NK-92 (cell line): Measurements from ENCODE around the gene CORO7.

ENCODE experiments used
- DNase-seq: peaks from one replicate; lab custom pipeline; 2025; ENCODE audit not compliant: unreplicated experiment; lab: John Stamatoyannopoulos, UW

The CORO7 gene

DNA sequence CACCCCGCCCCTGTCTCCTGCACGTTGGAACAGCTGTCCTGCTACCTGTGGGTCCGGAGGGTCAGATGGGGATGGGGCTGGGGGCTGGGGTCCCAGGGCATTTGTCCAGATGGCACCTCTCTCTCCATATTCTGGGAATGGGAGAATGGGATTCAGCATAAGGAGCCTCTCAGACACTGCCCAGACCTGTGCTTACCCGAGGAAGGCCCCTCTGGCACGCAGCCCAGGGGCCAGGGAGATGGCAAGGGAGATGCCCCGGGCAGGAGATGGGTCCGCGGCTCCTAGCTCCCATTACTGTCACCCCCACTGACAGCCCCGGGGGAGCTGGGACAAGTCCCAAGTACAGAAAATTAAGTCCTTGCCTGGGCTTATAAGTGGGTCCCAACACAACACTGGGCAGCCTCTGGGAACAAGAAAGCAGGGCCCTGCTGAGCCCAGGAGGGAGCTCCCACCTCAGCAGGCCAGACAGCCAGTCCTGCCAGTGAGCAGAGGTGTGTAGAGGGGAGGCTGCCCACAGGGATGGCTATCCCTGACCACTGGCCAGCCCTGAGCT, 43.0 kb downstream of the CORO7 start:
- DNase-seq = no peak

DNA sequence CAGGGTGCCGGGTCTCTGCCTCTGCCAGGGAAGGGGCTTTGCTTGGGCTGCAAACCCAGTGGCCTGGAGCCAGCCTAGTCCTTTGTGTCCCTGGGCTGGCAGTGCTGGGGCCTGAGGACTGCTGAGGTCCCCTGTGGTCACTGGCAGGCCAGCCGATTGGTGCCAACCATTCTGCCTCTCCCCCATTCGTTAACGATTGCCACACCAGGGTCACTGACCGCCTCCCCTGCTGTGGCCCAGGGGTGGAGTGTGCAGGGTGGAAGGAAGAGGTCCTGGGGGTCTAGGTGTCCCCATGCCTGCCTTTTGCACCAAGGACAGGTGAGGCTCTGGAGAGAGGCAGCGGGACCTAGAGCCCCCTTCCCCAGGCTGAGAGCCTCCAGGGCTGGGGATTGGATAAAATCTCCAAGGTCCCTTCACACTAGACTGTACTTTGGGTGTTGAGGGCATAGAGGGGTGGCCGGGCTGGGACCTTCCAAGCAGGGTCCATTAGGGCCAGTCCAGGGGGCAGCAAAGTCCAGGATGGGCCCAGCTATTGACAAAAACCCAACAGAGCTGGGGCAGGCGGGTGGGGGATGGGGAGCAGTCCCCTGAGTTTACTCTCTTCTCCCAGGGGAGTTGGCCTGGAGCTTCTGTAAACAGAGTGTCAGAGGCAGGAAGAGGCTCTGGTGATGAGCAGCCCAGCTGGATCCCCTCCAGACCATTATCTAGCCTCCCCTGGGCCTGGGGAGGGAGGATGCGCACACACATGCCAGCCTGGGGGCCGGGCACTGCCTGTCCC, 43.6 kb downstream of the CORO7 start:
- DNase-seq = no peak

DNA sequence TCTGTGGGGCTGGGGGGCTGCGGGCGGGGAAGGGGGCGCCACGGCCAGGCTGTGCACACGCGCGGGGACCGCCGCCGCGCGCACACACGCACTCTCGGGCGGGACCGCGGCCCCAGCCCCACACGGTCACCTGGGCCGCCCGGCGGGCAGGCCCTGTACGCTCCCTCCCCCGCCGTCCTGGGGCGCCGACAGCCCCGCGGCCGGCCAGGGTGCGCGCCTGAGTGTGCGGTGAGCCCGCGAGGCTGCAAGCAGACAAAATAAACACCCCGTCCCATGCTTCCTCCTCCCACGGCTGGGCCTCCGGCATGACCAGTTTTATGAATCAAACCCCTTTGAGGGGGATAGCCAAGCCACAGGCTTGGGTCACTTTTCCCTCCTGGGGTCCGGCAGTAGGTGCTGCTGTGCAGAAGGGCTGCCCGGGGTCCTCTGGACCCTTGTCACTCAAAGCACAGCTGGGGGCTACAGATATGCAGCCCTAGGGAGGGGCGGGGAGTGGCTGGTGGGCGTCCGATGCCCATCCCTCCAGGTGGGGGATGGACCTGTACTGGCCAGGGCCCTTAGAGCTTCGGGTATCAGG, 44.3 kb downstream of the CORO7 start:
- no peak for DNase-seq

DNA sequence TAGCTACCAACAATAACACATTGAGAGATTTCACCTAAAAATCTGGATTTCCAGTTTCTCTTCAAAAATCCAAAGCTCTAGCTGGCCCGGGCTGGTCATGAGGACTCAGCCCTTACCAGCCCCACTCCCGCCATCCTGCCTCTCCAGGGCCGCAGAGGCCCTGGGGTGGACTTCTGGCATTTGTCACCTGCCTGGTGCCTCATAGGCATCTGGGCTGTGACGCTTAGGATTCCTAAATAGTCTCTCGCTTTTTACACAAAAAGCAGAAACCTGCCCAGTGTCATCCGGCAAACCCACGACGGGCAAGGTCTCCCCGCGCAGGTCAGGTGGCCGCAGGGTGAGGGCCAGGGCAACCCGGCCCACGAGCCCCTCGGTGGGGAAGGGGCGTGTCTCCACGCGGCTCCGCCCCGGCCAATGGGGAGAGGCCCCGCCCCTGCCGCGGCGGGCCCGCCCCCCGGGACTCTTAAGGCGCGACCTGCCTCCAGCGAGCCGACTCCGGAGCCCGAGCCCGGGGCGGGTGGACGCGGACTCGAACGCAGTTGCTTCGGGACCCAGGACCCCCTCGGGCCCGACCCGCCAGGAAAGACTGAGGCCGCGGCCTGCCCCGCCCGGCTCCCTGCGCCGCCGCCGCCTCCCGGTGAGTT, 44.9 kb downstream of the CORO7 start, which contains the start of gene VASN:
Gene VASN (plus strand): TSS at position 492 of the 644 bp plus-strand sequence. CDS start 9,030 bp downstream, outside the sequence.
- no peak for DNase-seq

DNA sequence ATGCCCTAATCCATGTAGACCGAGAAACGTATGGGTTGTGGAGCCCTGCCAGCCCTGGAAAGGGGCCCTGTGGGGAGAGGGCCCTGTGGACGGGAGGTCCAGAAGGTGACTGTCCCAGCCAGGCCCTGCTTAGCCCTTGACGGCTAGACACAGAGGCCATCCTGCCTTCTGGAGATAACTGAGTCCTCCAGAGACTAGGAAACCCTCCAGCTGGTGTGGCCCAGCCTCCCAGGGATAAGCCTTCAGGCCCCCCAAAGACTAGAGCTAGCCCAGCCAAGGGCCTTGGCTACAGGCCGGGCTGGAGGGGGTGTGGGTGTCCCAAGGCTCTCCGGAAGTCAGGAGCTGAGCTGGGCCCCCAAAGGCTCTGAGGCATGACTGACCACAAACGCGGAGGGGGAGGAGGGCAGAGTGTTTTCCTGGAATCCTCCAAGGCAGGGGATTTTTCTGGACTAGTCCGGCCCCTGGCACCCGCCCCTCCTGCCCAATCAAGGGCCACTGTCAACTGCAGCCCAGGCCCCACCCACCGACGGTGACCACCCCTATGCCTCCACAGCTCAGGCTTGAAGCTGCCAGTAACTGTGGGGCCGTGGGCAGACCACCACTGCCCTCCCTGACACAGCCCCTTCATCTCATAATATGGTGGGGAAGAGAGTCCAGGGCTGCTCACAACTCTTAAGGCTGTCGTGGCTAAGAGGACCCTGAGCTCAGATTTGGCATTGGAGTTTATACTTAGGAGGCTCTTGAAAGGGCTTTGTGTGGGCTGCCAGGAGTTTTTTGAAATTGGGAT, 45.6 kb downstream of the CORO7 start:
- no peak for DNase-seq

DNA sequence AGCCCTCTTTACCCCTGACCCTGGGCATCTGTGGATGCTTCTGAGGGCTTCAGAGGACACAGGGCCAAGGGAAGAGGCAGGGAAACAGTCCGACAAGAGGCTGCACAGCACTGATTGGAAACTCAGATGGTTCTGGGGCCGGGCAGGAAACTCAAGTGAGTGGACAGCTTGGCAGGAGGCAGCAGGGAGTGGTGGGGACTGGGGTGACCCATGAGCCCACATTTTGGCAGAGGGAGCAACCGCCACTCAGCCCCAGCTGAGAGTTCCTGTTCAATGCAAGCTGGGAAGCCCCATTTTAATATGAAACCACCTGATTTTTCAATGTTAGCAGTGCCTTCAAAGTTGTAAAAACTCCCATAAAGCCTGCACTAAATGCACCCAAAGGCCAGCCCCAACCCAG, 46.2 kb downstream of the CORO7 start:
- no peak for DNase-seq

DNA sequence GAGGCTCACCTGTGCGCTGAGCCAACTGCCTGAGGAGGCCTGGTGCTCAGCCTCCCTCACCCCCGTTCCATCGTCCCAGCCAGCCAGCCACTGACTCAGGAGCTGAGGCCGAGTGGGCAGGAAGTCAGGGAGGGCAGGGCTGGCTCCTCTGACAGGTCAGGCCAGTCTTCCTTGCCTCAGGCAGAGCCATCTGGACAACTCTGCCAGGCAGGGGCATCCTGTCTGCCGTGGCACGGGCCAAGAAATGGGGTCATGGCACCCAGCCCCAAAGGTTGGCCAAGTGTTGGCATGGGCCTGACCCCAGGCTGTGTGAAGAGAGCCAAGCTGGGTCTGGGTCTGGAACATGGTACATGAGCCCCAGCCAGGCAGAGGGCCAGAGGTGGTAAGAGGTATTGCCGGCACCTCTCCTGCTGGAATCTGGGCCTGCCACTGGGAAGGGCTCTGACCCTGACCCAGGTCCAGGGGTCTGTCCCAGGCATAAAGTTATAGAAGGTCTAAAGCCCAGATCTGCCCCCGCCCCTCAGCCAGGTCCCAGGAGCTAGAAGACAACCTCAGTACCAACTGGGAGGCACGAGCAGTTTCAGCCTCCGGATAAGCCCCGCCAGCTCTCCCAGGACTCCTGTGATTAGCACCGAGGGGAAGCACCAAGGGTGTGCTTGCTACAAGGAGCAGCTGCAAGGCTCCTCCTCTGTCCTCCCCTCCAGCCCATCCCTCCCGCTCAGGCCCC, 47.2 kb downstream of the CORO7 start:
- no peak for DNase-seq

DNA sequence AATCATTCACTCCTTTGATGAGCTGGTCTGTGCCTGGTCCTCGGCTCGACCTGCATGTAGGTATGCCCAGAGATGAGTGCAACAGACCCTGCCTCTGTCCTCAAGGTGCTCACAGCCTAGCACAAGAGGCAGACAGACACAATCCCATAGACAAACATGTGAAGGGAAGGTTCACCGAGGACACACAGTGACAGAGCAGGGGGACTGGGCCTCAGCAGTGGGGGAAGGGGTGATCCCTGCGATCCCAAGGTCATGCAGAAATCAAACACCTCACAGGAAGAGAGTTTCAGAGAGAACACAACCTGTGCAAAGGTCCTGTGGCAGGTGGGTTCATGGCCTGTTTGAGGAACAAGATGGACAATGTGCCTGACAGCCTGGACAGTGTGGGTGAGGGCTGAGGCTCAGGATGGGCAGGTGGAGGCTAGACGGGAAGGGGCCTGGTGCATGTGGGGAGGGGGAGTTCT, 49.0 kb downstream of the CORO7 start:
- DNase-seq = no peak

DNA sequence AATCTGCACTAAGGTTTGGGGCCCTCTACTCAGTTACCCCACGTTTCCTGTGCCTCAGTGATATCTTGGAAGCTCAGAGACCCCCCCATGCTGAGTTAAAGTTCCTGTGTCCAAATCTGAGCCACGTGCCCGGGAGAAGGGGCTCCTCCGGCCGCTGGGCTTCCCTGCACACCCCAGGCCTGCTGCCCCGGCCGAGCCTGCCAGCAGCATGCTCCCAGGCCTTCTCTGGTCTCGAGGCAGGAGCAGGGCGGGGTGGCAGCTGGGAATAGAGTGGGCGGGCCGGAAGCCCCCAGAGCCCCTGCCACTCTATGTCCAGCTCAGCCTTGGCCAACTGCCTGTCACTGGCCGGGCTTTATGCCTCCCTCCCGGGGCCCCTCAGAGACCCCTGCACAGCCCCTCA, 50.4 kb downstream of the CORO7 start:
- no peak for DNase-seq

DNA sequence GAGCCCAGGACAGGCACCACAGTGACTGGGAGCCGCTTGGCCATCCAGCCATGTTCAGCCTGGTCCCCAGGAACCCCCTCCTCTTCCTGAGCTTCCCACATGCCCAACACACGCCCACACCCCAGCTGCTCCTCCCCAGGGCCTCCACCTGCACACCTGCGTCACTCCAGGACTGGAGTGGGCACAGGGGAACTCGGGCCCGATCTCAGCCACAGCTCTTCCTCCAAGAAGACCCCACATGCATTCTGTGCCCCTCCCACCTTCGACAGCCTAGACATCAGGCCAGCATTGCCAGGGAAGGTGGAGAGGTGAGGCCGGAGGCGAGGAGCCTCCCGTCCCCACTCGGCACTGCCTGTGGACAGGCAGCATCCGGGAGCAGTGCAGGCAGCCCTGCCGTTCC, 50.8 kb downstream of the CORO7 start:
- no peak for DNase-seq

DNA sequence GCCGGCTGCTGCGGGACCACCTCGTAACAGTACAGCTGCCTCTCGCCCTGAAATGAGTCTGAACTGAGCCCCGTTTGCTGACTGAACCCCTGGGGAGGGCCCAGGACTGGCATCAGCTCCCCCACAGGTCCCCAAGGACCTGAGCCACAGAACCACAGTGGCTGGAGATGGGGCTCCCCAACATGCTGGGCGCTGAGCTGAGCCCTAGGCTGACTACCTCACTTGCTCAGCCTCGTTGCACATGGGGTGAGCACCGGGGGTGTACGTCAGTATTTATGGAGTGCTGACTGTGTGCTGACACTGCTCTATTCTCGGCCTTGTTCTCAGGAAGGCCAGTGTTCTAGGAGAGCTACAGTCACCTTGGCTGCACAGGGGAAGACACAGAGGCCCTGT, 51.4 kb downstream of the CORO7 start:
- no peak for DNase-seq

DNA sequence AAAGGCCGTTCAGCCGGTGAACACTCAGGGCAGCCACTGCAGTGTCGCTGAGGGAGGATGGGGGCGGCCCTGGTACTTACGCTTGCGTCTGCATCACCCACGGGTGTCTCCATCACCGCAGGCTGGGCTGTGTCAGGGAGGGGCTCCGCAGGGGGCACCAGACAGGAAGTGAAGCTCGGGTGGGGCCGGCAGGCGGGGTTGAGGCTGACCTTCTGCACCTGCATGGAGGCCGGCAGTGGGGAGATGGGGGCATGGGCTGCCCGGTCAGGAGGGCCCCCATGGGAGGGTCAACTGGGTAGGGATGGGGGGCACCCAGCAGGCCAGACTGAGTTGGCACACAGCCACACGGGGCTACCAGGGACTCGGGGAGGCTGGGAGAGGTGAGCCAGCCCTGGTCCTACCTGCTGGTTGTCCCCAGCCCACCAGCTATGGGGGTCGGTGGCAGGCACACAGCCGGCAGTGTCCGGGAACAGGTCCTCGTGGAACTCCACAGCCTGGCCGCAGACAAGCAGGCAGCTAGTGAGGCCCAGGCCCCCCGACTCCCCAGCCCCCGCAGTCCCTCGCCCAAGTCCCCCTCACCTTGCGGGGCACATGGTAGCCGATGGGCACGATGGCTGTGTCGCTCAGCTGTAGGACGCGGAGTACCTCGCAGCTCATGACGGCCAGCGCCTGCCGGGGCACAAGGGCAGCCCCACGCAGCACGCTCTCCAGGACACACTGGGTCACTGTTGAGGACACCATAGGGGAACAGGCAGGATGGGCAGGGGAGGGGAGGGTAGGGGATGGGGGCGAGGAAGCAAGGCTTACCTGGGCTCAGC, 52.0 kb downstream of the CORO7 start:
- DNase-seq = no peak

DNA sequence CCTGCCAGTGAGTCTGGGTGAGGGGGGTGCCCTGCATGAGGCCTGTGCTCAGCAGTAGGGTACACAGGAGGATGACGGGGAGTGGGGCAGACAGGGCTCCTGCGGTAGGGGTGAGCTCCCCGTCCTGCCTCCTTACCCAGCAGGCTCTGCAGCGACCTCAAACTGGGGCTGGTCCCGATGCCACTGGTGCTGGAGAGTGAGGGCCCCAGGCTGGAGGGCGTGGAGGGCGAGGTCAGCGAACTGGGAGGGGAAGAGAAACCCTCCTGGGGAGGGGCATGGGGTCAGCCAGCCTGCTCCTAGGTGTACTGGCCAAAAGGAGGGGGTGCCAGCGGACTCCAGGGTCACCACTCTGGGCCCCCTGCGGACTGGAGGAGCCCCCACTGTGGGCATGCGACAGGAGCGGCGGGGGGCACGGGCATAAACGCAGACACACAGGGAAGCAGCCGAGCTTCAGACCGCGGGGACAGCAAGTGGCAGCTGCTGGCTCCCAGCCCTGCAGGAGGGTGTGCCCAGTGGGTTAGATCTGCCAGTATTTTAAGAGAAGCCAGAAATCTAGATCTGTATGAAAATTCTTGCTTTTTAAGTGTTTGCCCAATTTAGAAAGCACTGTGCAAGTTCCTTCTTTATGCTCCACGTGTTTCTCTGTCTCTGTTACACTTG, 53.8 kb downstream of the CORO7 start:
- DNase-seq = no peak

DNA sequence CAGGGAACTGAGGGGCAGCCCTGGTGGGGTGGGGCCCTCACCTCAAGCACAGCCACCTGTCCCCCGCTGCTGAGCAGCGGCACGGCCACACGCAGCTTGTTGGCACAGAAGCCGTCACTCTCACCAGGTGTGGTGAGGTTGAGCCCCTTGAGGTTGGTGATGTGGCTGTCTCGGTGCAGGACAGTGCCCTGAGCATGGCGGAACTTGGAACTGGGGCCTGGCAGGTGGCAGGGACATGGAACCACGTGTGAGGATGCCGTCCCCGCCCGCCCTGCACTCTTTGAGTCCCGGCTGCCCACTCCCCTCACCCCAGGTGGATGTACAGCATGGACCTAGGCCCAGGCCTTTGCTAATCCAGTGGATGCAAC, 54.5 kb downstream of the CORO7 start:
- no peak for DNase-seq

DNA sequence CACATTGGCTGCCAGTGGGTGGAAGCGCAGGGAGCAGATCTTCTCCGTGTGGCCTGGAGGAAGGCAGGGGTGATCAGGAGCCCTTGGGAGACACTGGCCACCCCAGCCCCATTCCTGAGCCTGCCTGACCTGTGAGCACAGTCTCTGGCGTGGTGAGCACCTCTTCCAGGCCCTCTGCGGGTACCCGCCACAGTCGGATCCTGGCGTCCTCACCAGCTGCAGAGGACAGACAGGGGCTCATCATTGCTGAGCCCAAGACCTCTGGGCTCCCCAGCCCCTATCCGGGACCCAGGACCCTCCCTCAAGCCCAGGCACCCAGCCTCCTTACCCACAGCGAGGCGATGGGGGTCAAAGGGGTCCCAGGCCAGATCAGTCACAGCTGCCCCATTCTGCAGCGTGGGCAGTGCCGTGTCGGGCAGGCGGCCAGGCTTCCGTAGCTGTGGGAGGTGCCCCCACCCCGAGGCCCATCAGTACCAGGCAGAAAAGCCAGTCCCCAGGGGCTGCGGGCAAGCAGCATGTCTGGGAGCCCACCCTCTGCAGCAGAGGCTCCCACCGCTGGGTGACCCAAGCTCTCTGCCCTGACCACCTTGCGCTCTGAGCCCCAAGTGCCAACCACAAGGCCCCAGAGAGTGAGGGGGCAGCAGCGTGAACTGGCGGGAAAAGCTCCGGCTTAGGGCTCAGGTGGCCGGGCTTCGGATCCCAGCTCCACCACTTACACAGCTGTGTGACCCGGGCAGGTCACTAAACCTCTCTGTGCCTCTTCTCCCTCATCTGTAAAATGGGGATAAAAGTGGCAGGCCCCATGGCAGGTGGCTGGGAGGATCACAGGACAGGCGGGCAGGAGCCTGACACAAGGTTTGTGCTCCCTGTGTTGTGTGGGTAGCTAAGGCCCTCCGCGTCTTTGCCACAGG, 55.1 kb downstream of the CORO7 start:
- DNase-seq = no peak

DNA sequence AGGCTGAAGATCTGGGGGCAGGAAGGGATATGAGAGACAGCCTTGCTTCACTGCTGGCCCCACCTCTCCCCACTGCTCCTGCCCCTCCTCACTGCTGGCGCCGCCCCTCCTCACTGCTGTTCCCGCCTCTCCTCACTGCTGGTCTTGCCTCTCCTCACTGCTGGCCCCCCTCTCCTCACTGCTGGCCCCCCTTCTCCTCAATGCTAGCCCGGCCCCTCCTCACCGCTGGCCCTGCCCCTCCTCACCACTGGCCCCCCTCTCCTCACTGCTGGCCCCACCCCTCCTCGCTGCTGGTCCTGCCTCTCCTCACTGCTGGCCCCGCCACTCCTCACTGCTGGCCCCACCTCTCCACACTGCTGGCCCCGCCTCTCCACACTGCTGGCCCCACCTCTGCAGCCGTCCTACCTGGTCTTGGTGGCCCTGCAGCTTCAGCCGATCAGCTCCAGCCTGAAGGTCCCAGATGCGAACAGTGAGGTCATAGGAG, 55.8 kb downstream of the CORO7 start:
- DNase-seq = no peak

DNA sequence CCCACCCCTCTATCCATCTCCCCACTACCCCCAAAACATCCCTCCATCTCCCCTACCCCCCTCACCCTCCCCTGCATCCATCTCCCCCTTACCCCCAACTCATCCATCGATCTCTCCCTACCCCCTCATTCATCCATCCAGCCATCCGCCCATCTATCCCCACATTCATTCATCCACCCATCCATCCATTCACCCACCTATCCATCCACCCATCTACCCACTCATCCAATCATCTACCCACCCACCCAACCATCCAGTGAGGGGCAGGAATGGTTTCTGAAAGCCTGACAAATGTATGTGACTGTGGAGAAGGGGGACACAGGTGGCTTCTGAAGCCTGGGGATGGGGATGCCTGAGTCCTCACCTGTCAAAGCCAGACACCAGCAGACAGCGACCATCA, 56.5 kb downstream of the CORO7 start:
- no peak for DNase-seq
